K562 (cell line): ENCODE measurements around the gene TM7SF2. TPM values are rescaled to one million over a fixed set of nuclear protein-coding genes. Genes with fewer than 3 reads are reported as not detected.

ENCODE experiments used
- ATAC-seq: fragments of 200-7000 bp; cut with Tn5 transposase; 3 replicates; pipeline ENCODE4 v1.9.1; 2020; ENCODE audit warnings: moderate library complexity
- BruUV-seq: library from RNA; stranded (reverse); fragments of 400-500 nt; replicated peaks from 2 replicates; lab custom pipeline; 2021; lab: Mats Ljungman, UMichigan
- CTCF ChIA-PET: fragments of 300-600 bp; formaldehyde crosslinking; extraction: SDS; loops from one replicate; lab custom pipeline; 2021; ENCODE audit warnings: low intra/inter-chr PET ratio; lab: Yijun Ruan, JAX
- POLR2A ChIA-PET: fragments of 300-600, 350-650 bp; sonication (Branson Sonifier 250); formaldehyde crosslinking; extraction: SDS; loops from one replicate; lab custom pipeline; 2021; ENCODE audit warnings: antibody characterized with exemption, inconsistent platforms; lab: Yijun Ruan, JAX
- DNase-seq, 4 experiments: peaks; one replicate each; pipeline versions ENCODE4 v3.0.0 to v3.0.0-alpha.2; 2011 to 2018; ENCODE audit warnings: low spot score in 3 of 4, mixed read lengths in 3 of 4; ENCODE audit errors: extremely low read depth in 1 of 4
- FAIRE-seq: peaks from 2 replicates; lab custom pipeline; 2011; peaks lifted over from hg19 to GRCh38; lab: Jason Lieb, UNC
- H2AFZ ChIP-seq: 2 replicates; pipeline ENCODE4 v1.6.0; 2011; ENCODE audit warnings: low read depth, low read length, control low read depth, inconsistent platforms
- H3K27ac ChIP-seq: fragments of 200-600 bp; 3 replicates; pipeline ENCODE4 v1.8.0; 2011; ENCODE audit warnings: low read depth, mild to moderate bottlenecking, control low read depth, inconsistent platforms, low read length, moderate library complexity, mixed read lengths; ENCODE audit errors: extremely low read depth
- H3K27me3 ChIP-seq, 2 experiments: fragments of 300-600 bp in 1 of 2; 2 replicates in 1 of 2; 3 replicates in 1 of 2; pipeline versions ENCODE4 v1.6.0 to v1.8.0; 2011; ENCODE audit warnings: inconsistent platforms in 2 of 2, low read length in 2 of 2, mild to moderate bottlenecking in 1 of 2, mixed read lengths in 1 of 2, moderate library complexity in 1 of 2; ENCODE audit not compliant: control insufficient read depth in 2 of 2, insufficient read depth in 2 of 2
- H3K36me3 ChIP-seq: fragments of 300-600 bp; 3 replicates; pipeline ENCODE4 v1.8.0; 2011; ENCODE audit warnings: mild to moderate bottlenecking, low read length, inconsistent platforms; ENCODE audit not compliant: control insufficient read depth, insufficient read depth
- H3K4me1 ChIP-seq, 2 experiments: fragments of 200-600 bp in 1 of 2; replicated peaks in 1 of 2; 2 replicates in 1 of 2; 3 replicates in 1 of 2; pipeline versions ENCODE4 v1.5.1 to v1.8.0; 2011; ENCODE audit warnings: inconsistent platforms in 2 of 2, low read length in 2 of 2, mild to moderate bottlenecking in 1 of 2, mixed read lengths in 1 of 2, moderate library complexity in 1 of 2; ENCODE audit not compliant: control insufficient read depth in 2 of 2, insufficient read depth in 2 of 2
- H3K4me2 ChIP-seq: 2 replicates; pipeline ENCODE4 v1.6.1; 2011; ENCODE audit warnings: low read length, control low read depth, inconsistent platforms, mixed read lengths; ENCODE audit not compliant: insufficient read depth
- H3K4me3 ChIP-seq: fragments of 200-600 bp; sonication (generic), shearing (Covaris generic); 2 replicates; pipeline ENCODE4 v1.5.1; 2016; ENCODE audit warnings: control low read depth, inconsistent platforms
- H3K79me2 ChIP-seq: fragments of 200-600 bp; 3 replicates; pipeline ENCODE4 v1.8.0; 2011; ENCODE audit warnings: low read length, inconsistent platforms; ENCODE audit not compliant: control insufficient read depth, insufficient read depth
- H3K9ac ChIP-seq, 2 experiments: 2 replicates each; pipeline versions ENCODE4 v1.6.0 to v1.6.1; 2011; ENCODE audit warnings: low read depth in 2 of 2, low read length in 2 of 2, control low read depth in 1 of 2, inconsistent platforms in 1 of 2, mild to moderate bottlenecking in 1 of 2, mixed read lengths in 1 of 2; ENCODE audit not compliant: insufficient read depth in 1 of 2
- H3K9me1 ChIP-seq: one replicate; pipeline ENCODE4 v1.6.0; 2011; ENCODE audit warnings: inconsistent platforms, mild to moderate bottlenecking, low read length, moderate library complexity; ENCODE audit not compliant: control insufficient read depth, insufficient read depth
- H3K9me3 ChIP-seq: replicated peaks from 2 replicates; pipeline ENCODE4 v1.5.1; 2011; ENCODE audit warnings: low read depth, low read length, inconsistent platforms; ENCODE audit not compliant: control insufficient read depth, insufficient read depth
- H4K20me1 ChIP-seq: replicated peaks from 2 replicates; pipeline ENCODE4 v1.6.1; 2011; ENCODE audit warnings: low read length, inconsistent platforms, mixed read lengths; ENCODE audit not compliant: control insufficient read depth, insufficient read depth
- ASH1L ChIP-seq: fragments of 450-650 bp; IDR thresholded peaks from 2 replicates; pipeline ENCODE4 v1.6.1; 2018; ENCODE audit warnings: borderline replicate concordance, mild to moderate bottlenecking, low read depth; ENCODE audit not compliant: partially characterized antibody
- CREB3 ChIP-seq: fragments of 450-650 bp; conservative IDR thresholded peaks from 2 replicates; pipeline ENCODE4 v1.6.1; 2016; ENCODE audit warnings: missing genetic modification characterization, low read depth, mild to moderate bottlenecking, missing compliant biosample characterization, moderate library complexity
- EWSR1 ChIP-seq: fragments of 450-650 bp; IDR thresholded peaks from 2 replicates; pipeline ENCODE4 v1.6.1; 2018; ENCODE audit warnings: borderline replicate concordance, mild to moderate bottlenecking, low read depth, moderate library complexity; ENCODE audit not compliant: partially characterized antibody
- HDAC1 ChIP-seq, 2 experiments: fragments of 450-650 bp; IDR thresholded peaks; 2 replicates each; pipeline ENCODE4 v1.6.1; 2016 to 2017; ENCODE audit warnings: inconsistent platforms in 1 of 2, mild to moderate bottlenecking in 1 of 2, moderate library complexity in 1 of 2
- KDM5B ChIP-seq: fragments of 200-600 bp; sonication (generic); IDR thresholded peaks from 2 replicates; pipeline ENCODE4 v1.6.1; 2012; ENCODE audit warnings: low read depth, mild to moderate bottlenecking, moderate library complexity, low read length, control low read depth, inconsistent platforms; ENCODE audit not compliant: insufficient replicate concordance
- MYBL2 ChIP-seq, 2 experiments: fragments of 450-650 bp in 1 of 2; sonication (generic) in 1 of 2; formaldehyde crosslinking in 1 of 2; IDR thresholded peaks; 2 replicates each; pipeline versions ENCODE4 v1.6.1 to v1.8.1; 2017 to 2022; ENCODE audit warnings: borderline replicate concordance in 1 of 2, inconsistent platforms in 1 of 2, low read depth in 1 of 2, mild to moderate bottlenecking in 1 of 2, missing genetic modification reagents in 1 of 2, moderate library complexity in 1 of 2
- POLR2A ChIP-seq: fragments of 450-650 bp; conservative IDR thresholded peaks from 2 replicates; pipeline ENCODE4 v1.6.1; 2016
- POLR2G ChIP-seq: fragments of 200-400 bp; formaldehyde crosslinking; IDR thresholded peaks from 2 replicates; pipeline ENCODE4 v1.6.1; 2017; ENCODE audit warnings: low read depth, mild to moderate bottlenecking, antibody characterized with exemption, low read length, moderate library complexity
- SMAD2 ChIP-seq: fragments of 150-350 bp; IDR thresholded peaks from 2 replicates; pipeline ENCODE4 v1.6.1; 2014; ENCODE audit warnings: low read depth, mild to moderate bottlenecking, low read length
- STAT5A ChIP-seq: IDR thresholded peaks from 2 replicates; pipeline ENCODE4 v1.6.1; 2012; ENCODE audit warnings: low read length, inconsistent platforms, borderline replicate concordance
- TRIM24 ChIP-seq, 2 experiments: fragments of 450-650 bp; IDR thresholded peaks; 2 replicates each; pipeline ENCODE4 v1.6.1; 2016
- ZNF121 ChIP-seq: sonication (generic); formaldehyde crosslinking; conservative IDR thresholded peaks from 2 replicates; pipeline ENCODE4 v1.8.0; 2022; ENCODE audit warnings: missing genetic modification reagents
- ZNF41 ChIP-seq: fragments of 250-450 bp; sonication (Bioruptor Pico); conservative IDR thresholded peaks from 2 replicates; pipeline ENCODE4 v1.4.0; 2020; ENCODE audit warnings: mild to moderate bottlenecking
- ZNF696 ChIP-seq: fragments of 250-450 bp; sonication (Bioruptor Pico); conservative IDR thresholded peaks from 2 replicates; pipeline ENCODE4 v1.4.0; 2020; ENCODE audit warnings: mild to moderate bottlenecking, moderate library complexity
- WGBS: fragments of 100-300 bp; shearing (Covaris generic); methylation state at CpG from one replicate; pipeline ENCODE4 v1.1.6; 2016; ENCODE audit warnings: low coverage, mixed read lengths; ENCODE audit not compliant: insufficient coverage; ENCODE audit errors: missing lambda C conversion rate; 5-methylcytosine and 5-hydroxymethylcytosine counted together
- in situ Hi-C: fragments of 300-500 bp; cut with MboI; formaldehyde crosslinking; loops from 4 replicates; pipeline ENCODE4 v1.15.0; 2018; ENCODE audit warnings: inconsistent platforms, mixed read lengths
- intact Hi-C: fragments of 100-400 bp; cut with micrococcal nuclease; formaldehyde crosslinking; loops from 2 replicates; pipeline ENCODE4 v1.14.2; 2022
- polyA plus RNA-seq, 8 experiments: library from polyadenylated mRNA; depleted of rRNA in 4 of 8; stranded (reverse) in 5 of 8; unstranded in 3 of 8; fragments of >200 nt; fragmentation: Nextera tagmentation in 2 of 8; fragmentation: Illumina TruSeq in 1 of 8; extraction: Ambion mirVana in 2 of 8; extraction: Trizol in 1 of 8; gene quantifications; 2 replicates each; pipeline versions ENCODE4 v1.2.1 to v1.2.3, GENCODE V29; 2011 to 2014; ENCODE audit warnings: inconsistent platforms in 1 of 8, missing spikeins in 1 of 8
- total RNA-seq, 7 experiments: library from RNA; depleted of rRNA in 6 of 7; stranded (reverse); fragments of >200 nt in 6 of 7; fragmentation: Illumina TruSeq in 2 of 7; extraction: Trizol in 2 of 7; gene quantifications; 2 replicates each; pipeline versions ENCODE4 v1.2.1 to v1.2.3, GENCODE V29; 2011 to 2021; ENCODE audit warnings: low replicate concordance in 1 of 7

TM7SF2 gene
- total and polyA plus RNA-seq, 9 of the 15 experiments (the other 6 are each of a cell fraction or from before 2014, with no cell fraction given) = 1.2 to 22.0 (median 14.3) TPM

- Histone ChIP-seq H3K4me2 (peak overlapping the region; percentile 95; the same call in 1 of the 2 replicates), H3K4me1 (peaks cover 35 to 61% of the 10 kb centered on the region in 2 experiments), H3K9ac (peak overlapping the region in 1 of 2 experiments; percentile 98; a peak in 2 of 4 replicates), H3K36me3 (peaks cover 48% of the 10 kb centered on the region), H4K20me1 (no peaks in the 10 kb centered on the region), H3K9me3 (no peaks in the 10 kb centered on the region), H3K27ac (no peak overlapping the region), H3K79me2 (peaks cover 37% of the 10 kb centered on the region), H3K27me3 (no peaks in the 10 kb centered on the region), H3K9me1 (no peaks in the 10 kb centered on the region), H3K4me3 (peak overlapping the region; percentile 95), H2AFZ (no peak overlapping the region)
- BruUV-seq = no TSS peak
- CTCF ChIA-PET = no interaction called here
- 90% methylated on average over 20 of the region's 21 CpGs for WGBS
- no peak for ATAC-seq
- in situ Hi-C loops = no loop called here
- POLR2A ChIA-PET = interaction anchor here (0.6 to 9.5 kb wide), 11 partner anchors 17 to 337 kb away, joined by 3 to 182 read pairs (median 3); partner anchors contain the start of genes BATF2, SF1, SPDYC and SYVN1
- no peak for DNase-seq
- intact Hi-C loops = loop anchor here (10.0 kb wide), 2 partner anchors 199 to 231 kb away; partner anchors contain the start of gene CDC42EP2
- no peak for FAIRE-seq
- TF ChIP-seq ZNF121 = no peak
- no peak for TF ChIP-seq HDAC1 (IDR thresholded peaks at IDR 0.05)
- TF ChIP-seq TRIM24 (IDR thresholded peaks at IDR 0.05) = no peak
- TF ChIP-seq ZNF41 (CRISPR knock-in tag) = no peak
- no peak for TF ChIP-seq MYBL2 (IDR thresholded peaks at IDR 0.05; ENCODE audit: low read depth)
- TF ChIP-seq MYBL2 (CRISPR knock-in tag; IDR thresholded peaks at IDR 0.05; ENCODE audit: borderline replicate concordance) = no peak
- no peak for TF ChIP-seq CREB3 (tag)
- no peak for TF ChIP-seq ASH1L
- peak; percentile 73 for TF ChIP-seq POLR2G
- no peak for TF ChIP-seq STAT5A
- peak; percentile 10 for TF ChIP-seq KDM5B
- peak; percentile 52 for TF ChIP-seq POLR2A
- no peak for TF ChIP-seq EWSR1
- TF ChIP-seq ZNF696 = no peak
- no peak for TF ChIP-seq SMAD2
Measured at GRCh38 chr11:65115361-65116082, 3.9 kb downstream of the TM7SF2 start.
